Activated CD8-positive, alpha-beta T cell treated with anti-CD3 and anti-CD28 coated beads for 36 hours (primary cell): ENCODE measurements around the gene KANK2. TPM values are rescaled to one million over a fixed set of nuclear protein-coding genes. Genes with fewer than 3 reads are reported as not detected.

Experiments
- ATAC-seq: fragments of 200-7000 bp; cut with Tn5 transposase; one replicate; pipeline ENCODE4 v1.10.0; 2021; ENCODE audit warnings: mild to moderate bottlenecking, moderate library complexity
- CTCF ChIA-PET: fragments of 350-600 bp; sonication (Branson Sonifier 250); formaldehyde crosslinking; loops from one replicate; lab custom pipeline; 2021; ENCODE audit warnings: antibody characterized with exemption; lab: Charles Lee
- POLR2A ChIA-PET: fragments of 350-600 bp; sonication (Branson Sonifier 250); formaldehyde crosslinking; loops from one replicate; lab custom pipeline; 2021; ENCODE audit warnings: antibody characterized with exemption; lab: Charles Lee
- DNase-seq: peaks from one replicate; pipeline ENCODE4 v3.0.0-alpha.2; 2020
- H3K27ac Mint-ChIP-seq: one replicate; pipeline ENCODE4 v1.8.0; 2021; ENCODE audit warnings: mild to moderate bottlenecking, mixed read lengths
- H3K27me3 Mint-ChIP-seq: one replicate; pipeline ENCODE4 v1.8.0; 2021; ENCODE audit warnings: mixed read lengths
- H3K36me3 Mint-ChIP-seq: one replicate; pipeline ENCODE4 v1.8.0; 2021; ENCODE audit warnings: low read depth, mixed read lengths
- H3K4me1 Mint-ChIP-seq: one replicate; pipeline ENCODE4 v1.8.0; 2021; ENCODE audit warnings: low read depth, mixed read lengths
- H3K4me3 Mint-ChIP-seq: one replicate; pipeline ENCODE4 v1.8.0; 2021; ENCODE audit warnings: mild to moderate bottlenecking, moderate library complexity, mixed read lengths
- H3K9me3 Mint-ChIP-seq: one replicate; pipeline ENCODE4 v1.8.0; 2021; ENCODE audit warnings: mixed read lengths
- CTCF ChIP-seq: fragments of 200-600 bp; IDR thresholded peaks from one replicate; pipeline ENCODE4 v1.8.0; 2022; ENCODE audit warnings: antibody characterized with exemption, mild to moderate bottlenecking
- intact Hi-C: fragments of 100-400 bp; cut with micrococcal nuclease; formaldehyde crosslinking; loops from one replicate; pipeline ENCODE4 v1.10.0; 2022
- total RNA-seq, 2 experiments: library from RNA; stranded (reverse); gene quantifications; one replicate each; pipeline ENCODE4 v1.2.3, GENCODE V29; 2021

The KANK2 gene
- total RNA-seq, 2 experiments from 2014 or later, result 1.9 to 2.0 TPM

DNA sequence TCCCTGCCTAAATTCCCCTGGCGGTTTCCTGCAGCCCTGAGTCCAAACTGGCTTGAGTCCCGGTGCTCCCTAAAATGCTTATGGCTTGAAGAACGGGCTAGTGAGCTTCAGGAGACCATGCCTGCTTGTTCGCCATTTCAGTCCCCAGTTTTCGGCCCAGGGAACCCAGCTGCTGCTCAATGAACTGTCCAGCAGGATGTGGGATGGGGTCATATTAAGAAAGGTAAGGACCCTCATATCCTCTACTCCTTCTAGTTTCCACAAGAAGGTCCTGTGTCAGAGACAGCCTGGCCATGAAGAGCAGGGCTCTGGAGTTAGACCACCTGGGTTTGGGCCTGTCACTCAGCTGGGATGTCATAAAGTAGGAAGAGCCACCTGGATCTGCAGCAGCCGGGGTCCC, 24.8 kb downstream of the KANK2 start:
- Mint-ChIP-seq H3K4me3 (no peak overlapping the region), H3K4me1 (no peaks in the 10 kb centered on the region), H3K9me3 (no peaks in the 10 kb centered on the region), H3K36me3 (no peaks in the 10 kb centered on the region), H3K27me3 (no peaks in the 10 kb centered on the region), H3K27ac (no peak overlapping the region)
- POLR2A ChIA-PET, result no interaction called here
- DNase-seq, result no peak
- TF ChIP-seq CTCF, result no peak
- CTCF ChIA-PET, result interaction anchor here (1.1 kb wide), 1 partner anchor 46 kb away, joined by 4 read pairs; no protein-coding TSS in a partner anchor
- intact Hi-C loops, result no loop called here
- no peak for ATAC-seq

DNA sequence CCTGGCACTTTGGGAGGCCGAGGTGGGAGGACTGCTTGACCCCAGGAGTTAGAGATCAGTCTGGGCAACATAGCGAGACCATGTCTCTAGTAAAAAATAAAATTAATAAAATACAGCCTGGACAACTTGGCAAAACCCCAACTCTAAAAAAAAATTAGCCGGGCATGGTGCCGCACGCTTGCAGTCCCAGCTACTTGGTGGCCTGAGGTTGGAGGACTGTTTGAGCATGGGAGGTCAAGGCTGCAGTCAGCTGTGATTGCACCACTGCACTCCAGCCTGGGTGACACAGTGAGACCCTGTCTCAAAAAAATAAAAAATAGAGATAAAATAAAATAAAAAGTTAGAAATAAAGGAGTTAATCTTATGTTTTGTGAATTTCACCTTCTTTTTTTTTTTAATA, 26.2 kb downstream of the KANK2 start:
- Mint-ChIP-seq H3K9me3 (no peaks in the 10 kb centered on the region), H3K27ac (no peak overlapping the region), H3K27me3 (no peaks in the 10 kb centered on the region), H3K4me3 (no peak overlapping the region), H3K4me1 (no peaks in the 10 kb centered on the region), H3K36me3 (no peaks in the 10 kb centered on the region)
- intact Hi-C loops, result no loop called here
- ATAC-seq, result no peak
- POLR2A ChIA-PET, result no interaction called here
- TF ChIP-seq CTCF, result no peak
- CTCF ChIA-PET, result no interaction called here
- DNase-seq, result no peak

DNA sequence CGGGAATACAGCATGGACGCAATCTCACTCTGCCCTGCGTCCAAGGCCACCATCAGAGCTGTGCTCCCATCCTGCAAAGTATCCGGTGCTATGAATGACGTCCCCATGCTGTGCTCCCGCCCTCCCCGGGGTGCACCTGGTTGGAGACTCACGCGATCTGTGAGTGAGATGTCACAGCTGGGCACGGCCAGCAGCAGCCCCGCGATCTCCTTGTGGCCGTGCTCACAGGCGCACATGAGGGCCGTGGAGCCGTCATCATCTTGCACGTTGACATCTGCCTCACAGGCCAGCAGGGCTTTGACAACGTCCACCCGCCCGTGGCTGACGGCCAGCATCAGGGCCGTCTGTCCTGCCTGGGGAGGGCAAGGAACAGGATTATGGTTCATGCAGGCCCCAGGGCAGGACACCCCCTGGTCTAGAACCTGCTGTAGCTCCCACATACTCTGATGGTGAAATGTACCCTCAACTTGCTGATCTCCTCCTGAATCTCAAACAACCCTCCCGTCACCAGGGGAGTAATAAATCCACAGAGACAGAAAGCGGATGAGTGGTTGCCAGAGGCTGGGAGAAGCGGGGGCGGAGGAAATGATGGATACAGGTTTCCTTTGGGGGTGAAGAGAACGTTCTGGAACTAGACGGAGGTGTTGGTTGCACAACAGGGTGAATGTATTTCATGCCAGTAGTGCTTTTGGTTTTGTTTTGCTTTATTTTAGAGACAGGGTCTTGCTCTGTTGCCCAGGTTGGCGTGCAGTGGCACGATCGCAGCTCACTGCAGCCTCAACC, 27.3 kb downstream of the KANK2 start:
- Mint-ChIP-seq H3K27ac (no peak overlapping the region), H3K4me3 (no peak overlapping the region), H3K9me3 (no peaks in the 10 kb centered on the region), H3K4me1 (no peaks in the 10 kb centered on the region), H3K36me3 (no peaks in the 10 kb centered on the region), H3K27me3 (no peaks in the 10 kb centered on the region)
- CTCF ChIA-PET, result no interaction called here
- TF ChIP-seq CTCF, result no peak
- DNase-seq (no peak), ATAC-seq (no peak)
- intact Hi-C loops, result no loop called here
- POLR2A ChIA-PET, result no interaction called here

GRCh38 chr19:11168568-11168967, 28.8 kb downstream of the KANK2 start:
- Mint-ChIP-seq H3K4me3 (no peak overlapping the region), H3K36me3 (no peaks in the 10 kb centered on the region), H3K27ac (no peak overlapping the region), H3K9me3 (no peaks in the 10 kb centered on the region), H3K27me3 (no peaks in the 10 kb centered on the region), H3K4me1 (no peaks in the 10 kb centered on the region)
- CTCF ChIA-PET, result interaction anchor here (1.6 kb wide), 1 partner anchor 42 kb away, joined by 4 read pairs; no protein-coding TSS in a partner anchor
- DNase-seq, result no peak
- intact Hi-C loops, result no loop called here
- no peak for TF ChIP-seq CTCF
- POLR2A ChIA-PET, result interaction anchor here (0.6 to 0.8 kb wide), 2 partner anchors 30 to 63 kb away, joined by 3 to 4 read pairs; no protein-coding TSS in a partner anchor
- ATAC-seq, result no peak
